Hindlimb muscle (tissue), 1 donor: Measurements from ENCODE around the gene MYO5C. TPM values are rescaled to one million over a fixed set of nuclear protein-coding genes. Genes with fewer than 3 reads are reported as not detected.
A peak's percentile ranks its signal among the peaks of the same experiment; 100 is the strongest.
"Not testable (repeated sequence)": the region's sequence is repeated elsewhere in the genome, so short reads cannot be mapped to it uniquely, and the experiment has no call there.

Experiments
- DNase-seq: peaks from one replicate; pipeline ENCODE4 v3.0.0-alpha.2; 2013
- polyA plus RNA-seq: library from polyadenylated mRNA; unstranded; fragments of 120-200 nt; gene quantifications from one replicate; pipeline ENCODE4 v1.2.1, GENCODE V29; 2013; ENCODE audit not compliant: insufficient read length

MYO5C gene
- polyA plus RNA-seq, 1 donor, result 9.4 TPM

- DNase-seq, result no peak
These were observed 51.7 kb downstream of the MYO5C start for GRCh38 chr15:52243697-52244555.

GRCh38 chr15:52243286-52243685 is 52.3 kb downstream of the MYO5C start:
- DNase-seq, result no peak

GRCh38 chr15:52241489-52241888 is 54.1 kb downstream of the MYO5C start:
- DNase-seq, result no peak

GRCh38 chr15:52240166-52240565 is 55.4 kb downstream of the MYO5C start:
- no peak for DNase-seq

GRCh38 chr15:52238989-52239525 is 56.5 kb downstream of the MYO5C start:
- DNase-seq, result not testable (repeated sequence)

GRCh38 chr15:52238149-52238548 is 57.5 kb downstream of the MYO5C start:
- DNase-seq, result no peak

- no peak for DNase-seq
These were observed 59.6 kb downstream of the MYO5C start for GRCh38 chr15:52236013-52236412.

GRCh38 chr15:52234596-52235541 is 60.7 kb downstream of the MYO5C start:
- DNase-seq, result no peak

- no peak for DNase-seq
These were observed 62.2 kb downstream of the MYO5C start for GRCh38 chr15:52233405-52233804.

- DNase-seq, result no peak
These were observed 63.3 kb downstream of the MYO5C start for GRCh38 chr15:52232327-52232726.

GRCh38 chr15:52230073-52230472 is 65.5 kb downstream of the MYO5C start:
- DNase-seq, result no peak

GRCh38 chr15:52228921-52229320 is 66.7 kb downstream of the MYO5C start:
- no peak for DNase-seq

GRCh38 chr15:52227456-52227855 is 68.1 kb downstream of the MYO5C start:
- DNase-seq, result peak; percentile 55

GRCh38 chr15:52225230-52225629 is 70.4 kb downstream of the MYO5C start:
- DNase-seq, result no peak

GRCh38 chr15:52224211-52224610 is 71.4 kb downstream of the MYO5C start:
- DNase-seq, result no peak

- no peak for DNase-seq
These were observed 73.9 kb downstream of the MYO5C start for GRCh38 chr15:52221730-52222129.

GRCh38 chr15:52220937-52221660 is 74.5 kb downstream of the MYO5C start:
- no peak for DNase-seq

GRCh38 chr15:52220251-52220650 is 75.4 kb downstream of the MYO5C start:
- no peak for DNase-seq

- no peak for DNase-seq
These were observed 76.8 kb downstream of the MYO5C start for GRCh38 chr15:52218816-52219215.

- no peak for DNase-seq
These were observed 77.2 kb downstream of the MYO5C start for GRCh38 chr15:52218371-52218770.

GRCh38 chr15:52217186-52217585 is 78.4 kb downstream of the MYO5C start:
- no peak for DNase-seq

GRCh38 chr15:52214553-52214952 is 81.1 kb downstream of the MYO5C start:
- no peak for DNase-seq
